Caco-2 (cell line): Measurements from ENCODE around the gene RO60. TPM values are rescaled to one million over a fixed set of nuclear protein-coding genes. Genes with fewer than 3 reads are reported as not detected.

Source experiments
- BruUV-seq: library from RNA; stranded (reverse); fragments of 400-500 nt; replicated peaks from 2 replicates; lab custom pipeline; 2021; lab: Mats Ljungman, UMichigan
- CTCF ChIA-PET: fragments of 300-600 bp; sonication (Branson Sonifier 250); formaldehyde crosslinking; loops from one replicate; lab custom pipeline; 2022; ENCODE audit warnings: antibody characterized with exemption; lab: Charles Lee
- POLR2A ChIA-PET: fragments of 300-600 bp; sonication (Branson Sonifier 250); formaldehyde crosslinking; loops from one replicate; lab custom pipeline; 2022; ENCODE audit warnings: antibody characterized with exemption; lab: Charles Lee
- DNase-seq, 2 experiments: peaks; one replicate each; pipeline versions ENCODE4 v3.0.0 to v3.0.0-alpha.2; 2020 to 2022
- H3K27me3 ChIP-seq: replicated peaks from 2 replicates; pipeline ENCODE4 v1.6.0; 2011; ENCODE audit warnings: low read length; ENCODE audit not compliant: control insufficient read depth, insufficient read depth
- H3K36me3 ChIP-seq: 2 replicates; pipeline ENCODE4 v1.5.1; 2011; ENCODE audit warnings: low read length; ENCODE audit not compliant: control insufficient read depth, insufficient read depth
- H3K4me1 ChIP-seq: fragments of 250-450 bp; sonication (Bioruptor Pico); 2 replicates; pipeline ENCODE4 v1.5.1; 2020; ENCODE audit warnings: mild to moderate bottlenecking
- H3K4me3 ChIP-seq: 2 replicates; pipeline ENCODE4 v1.5.1; 2011; ENCODE audit warnings: low read depth, mild to moderate bottlenecking, control low read depth, low read length
- H3K9me3 ChIP-seq: fragments of 250-450 bp; sonication (Bioruptor Pico); 2 replicates; pipeline ENCODE4 v1.5.1; 2020; ENCODE audit warnings: mild to moderate bottlenecking, moderate library complexity
- H3K27ac Mint-ChIP-seq: one replicate; pipeline ENCODE4 v1.8.0; 2022; ENCODE audit warnings: mixed read lengths; ENCODE audit not compliant: unreplicated experiment
- H3K27me3 Mint-ChIP-seq: one replicate; pipeline ENCODE4 v1.8.0; 2022; ENCODE audit warnings: mixed read lengths; ENCODE audit not compliant: insufficient read depth, unreplicated experiment
- H3K36me3 Mint-ChIP-seq: one replicate; pipeline ENCODE4 v1.8.0; 2022; ENCODE audit warnings: mild to moderate bottlenecking, mixed read lengths; ENCODE audit not compliant: insufficient read depth, unreplicated experiment
- H3K4me1 Mint-ChIP-seq: one replicate; pipeline ENCODE4 v1.8.0; 2022; ENCODE audit warnings: low read depth, mixed read lengths; ENCODE audit not compliant: unreplicated experiment
- H3K4me3 Mint-ChIP-seq: one replicate; pipeline ENCODE4 v1.8.0; 2022; ENCODE audit warnings: mild to moderate bottlenecking, moderate library complexity, mixed read lengths; ENCODE audit not compliant: unreplicated experiment
- H3K9me3 Mint-ChIP-seq: one replicate; pipeline ENCODE4 v1.8.0; 2022; ENCODE audit warnings: mixed read lengths; ENCODE audit not compliant: unreplicated experiment
- CTCF ChIP-seq, 2 experiments: fragments of 200-600 bp in 1 of 2; IDR thresholded peaks; 1 replicate in 1 of 2; 2 replicates in 1 of 2; pipeline versions ENCODE4 v1.5.1 to v1.8.0; 2011 to 2022; ENCODE audit warnings: antibody characterized with exemption in 1 of 2, control low read depth in 1 of 2, inconsistent platforms in 1 of 2, low read depth in 1 of 2, low read length in 1 of 2, mild to moderate bottlenecking in 1 of 2, moderate library complexity in 1 of 2; ENCODE audit not compliant: insufficient read depth in 1 of 2, severe bottlenecking in 1 of 2, unreplicated experiment in 1 of 2
- intact Hi-C: fragments of 100-400 bp; cut with micrococcal nuclease; formaldehyde crosslinking; loops from one replicate; pipeline ENCODE4 v1.10.0; 2022; ENCODE audit not compliant: unreplicated experiment
- total RNA-seq: library from RNA; stranded (reverse); gene quantifications from 2 replicates; pipeline ENCODE4 v1.2.3, GENCODE V29; 2022

The RO60 gene
- total RNA-seq, 1 experiment from 2014 or later: 50.0 TPM

- POLR2A ChIA-PET: no interaction called here
- intact Hi-C loops: no loop called here
- no peak overlapping the region for H3K4me3 ChIP-seq
Observed at GRCh38 chr1:193013707-193014106, 45.7 kb upstream of the RO60 start.

GRCh38 chr1:193014400-193014799, 45.0 kb upstream of the RO60 start:
- BruUV-seq: no TSS peak
- intact Hi-C loops: no loop called here
- no peak for TF ChIP-seq CTCF (IDR thresholded peaks at IDR 0.05; ENCODE audit: insufficient read depth in 1 of 2, low read depth in 1 of 2, low read length in 1 of 2, severe bottlenecking in 1 of 2, unreplicated experiment in 1 of 2)
- Histone ChIP-seq H3K4me1 (peaks cover 5% of the 10 kb centered on the region), H3K27me3 (no peaks in the 10 kb centered on the region), H3K4me3 (no peak overlapping the region), H3K9me3 (no peaks in the 10 kb centered on the region), H3K36me3 (no peaks in the 10 kb centered on the region)
- Mint-ChIP-seq H3K36me3 (no peaks in the 10 kb centered on the region), H3K4me1 (peaks cover 7% of the 10 kb centered on the region), H3K27me3 (no peaks in the 10 kb centered on the region), H3K9me3 (no peaks in the 10 kb centered on the region), H3K27ac (no peak overlapping the region), H3K4me3 (no peak overlapping the region)
- ChIA-PET CTCF (no interaction called here), POLR2A (no interaction called here)
- no peak for DNase-seq

More at GRCh38 chr1:193013707-193014106, 45.7 kb upstream of the RO60 start:
- peaks cover 9% of the 10 kb centered on the region for H3K4me1 Mint-ChIP-seq
- no peaks in the 10 kb centered on the region for H3K9me3 Mint-ChIP-seq
- no peak overlapping the region for H3K4me3 Mint-ChIP-seq
- peaks cover 12% of the 10 kb centered on the region for H3K4me1 ChIP-seq
- H3K36me3 ChIP-seq: no peaks in the 10 kb centered on the region
- no peak for TF ChIP-seq CTCF (IDR thresholded peaks at IDR 0.05; ENCODE audit: insufficient read depth in 1 of 2, low read depth in 1 of 2, low read length in 1 of 2, severe bottlenecking in 1 of 2, unreplicated experiment in 1 of 2)
- H3K27me3 ChIP-seq: no peaks in the 10 kb centered on the region
- no peaks in the 10 kb centered on the region for H3K27me3 Mint-ChIP-seq
- H3K36me3 Mint-ChIP-seq: no peaks in the 10 kb centered on the region
- no peaks in the 10 kb centered on the region for H3K9me3 ChIP-seq
- BruUV-seq: no TSS peak
- CTCF ChIA-PET: no interaction called here
- H3K27ac Mint-ChIP-seq: no peak overlapping the region
- DNase-seq: no peak

GRCh38 chr1:193016788-193017187, 42.6 kb upstream of the RO60 start:
- no peaks in the 10 kb centered on the region for H3K27me3 Mint-ChIP-seq
- intact Hi-C loops: no loop called here
- H3K9me3 ChIP-seq: no peaks in the 10 kb centered on the region
- ChIA-PET POLR2A (no interaction called here), CTCF (no interaction called here)
- no peaks in the 10 kb centered on the region for H3K4me1 Mint-ChIP-seq
- no peaks in the 10 kb centered on the region for H3K36me3 ChIP-seq
- H3K4me3 ChIP-seq: no peak overlapping the region
- TF ChIP-seq CTCF (IDR thresholded peaks at IDR 0.05; ENCODE audit: insufficient read depth in 1 of 2, low read depth in 1 of 2, low read length in 1 of 2, severe bottlenecking in 1 of 2, unreplicated experiment in 1 of 2): no peak
- peaks cover under 1% of the 10 kb centered on the region for H3K36me3 Mint-ChIP-seq
- H3K27ac Mint-ChIP-seq: no peak overlapping the region
- no peaks in the 10 kb centered on the region for H3K27me3 ChIP-seq
- DNase-seq: no peak
- no peak overlapping the region for H3K4me3 Mint-ChIP-seq
- no TSS peak for BruUV-seq
- H3K9me3 Mint-ChIP-seq: no peaks in the 10 kb centered on the region
- no peaks in the 10 kb centered on the region for H3K4me1 ChIP-seq
